ENCODE results near the gene PARD6B.

The PARD6B gene

GRCh38 chr20:50704971-50705370, 26.4 kb upstream of the PARD6B start:
- no peak overlapping the region for H3K4me3 ChIP-seq (replicated peaks; ENCODE audit: low read depth, low read length)
- TF ChIP-seq CTCF (IDR thresholded peaks at IDR 0.05; ENCODE audit: low read length, missing control alignments), result no peak
- peak; percentile 53 for DNase-seq (ENCODE audit: low read depth)

GRCh38 chr20:50708845-50709635, 22.3 kb upstream of the PARD6B start:
- TF ChIP-seq CTCF (IDR thresholded peaks at IDR 0.05; ENCODE audit: low read length, missing control alignments), result no peak
- no peak overlapping the region for H3K4me3 ChIP-seq (replicated peaks; ENCODE audit: low read depth, low read length)
- DNase-seq (ENCODE audit: low read depth), result no peak

- H3K4me3 ChIP-seq (replicated peaks; ENCODE audit: low read depth, low read length), result no peak overlapping the region
- DNase-seq (ENCODE audit: low read depth), result no peak
- no peak for TF ChIP-seq CTCF (IDR thresholded peaks at IDR 0.05; ENCODE audit: low read length, missing control alignments)
Observed at GRCh38 chr20:50709636-50709973, 21.8 kb upstream of the PARD6B start.

- TF ChIP-seq CTCF (IDR thresholded peaks at IDR 0.05; ENCODE audit: low read length, missing control alignments), result no peak
- DNase-seq (ENCODE audit: low read depth), result peak; percentile 55
- no peak overlapping the region for H3K4me3 ChIP-seq (replicated peaks; ENCODE audit: low read depth, low read length)
Observed at GRCh38 chr20:50710492-50711063, 20.8 kb upstream of the PARD6B start.

GRCh38 chr20:50711113-50711825, 20.1 kb upstream of the PARD6B start:
- DNase-seq (ENCODE audit: low read depth), result no peak
- H3K4me3 ChIP-seq (replicated peaks; ENCODE audit: low read depth, low read length), result no peak overlapping the region
- TF ChIP-seq CTCF (IDR thresholded peaks at IDR 0.05; ENCODE audit: low read length, missing control alignments), result no peak

GRCh38 chr20:50712771-50713656, 18.4 kb upstream of the PARD6B start:
- H3K4me3 ChIP-seq (replicated peaks; ENCODE audit: low read depth, low read length), result no peak overlapping the region
- DNase-seq (ENCODE audit: low read depth), result no peak
- no peak for TF ChIP-seq CTCF (IDR thresholded peaks at IDR 0.05; ENCODE audit: low read length, missing control alignments)

All from fibroblast of pulmonary artery (primary cell).